Measurements from ENCODE around the gene EPHA1.

EPHA1 gene

DNA sequence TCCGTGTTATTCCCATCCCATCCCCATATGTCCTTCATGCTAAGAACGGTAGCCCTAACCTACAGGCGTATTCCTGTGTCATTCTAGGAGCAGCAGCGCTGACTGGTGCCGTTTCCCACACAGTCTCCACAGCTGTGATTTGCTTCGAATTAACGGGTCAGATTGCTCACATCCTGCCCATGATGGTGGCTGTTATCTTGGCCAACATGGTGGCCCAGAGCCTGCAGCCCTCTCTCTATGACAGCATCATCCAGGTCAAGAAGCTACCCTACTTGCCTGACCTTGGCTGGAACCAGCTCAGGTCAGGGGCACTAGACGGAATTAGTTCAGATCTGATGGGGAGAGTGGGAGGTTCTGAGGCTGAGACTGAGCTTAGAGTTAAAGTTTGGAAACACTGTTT, 66.8 kb downstream of the EPHA1 start:
- DNase-seq (ENCODE audit: low read depth): no peak
- TF ChIP-seq, protein P1, sequence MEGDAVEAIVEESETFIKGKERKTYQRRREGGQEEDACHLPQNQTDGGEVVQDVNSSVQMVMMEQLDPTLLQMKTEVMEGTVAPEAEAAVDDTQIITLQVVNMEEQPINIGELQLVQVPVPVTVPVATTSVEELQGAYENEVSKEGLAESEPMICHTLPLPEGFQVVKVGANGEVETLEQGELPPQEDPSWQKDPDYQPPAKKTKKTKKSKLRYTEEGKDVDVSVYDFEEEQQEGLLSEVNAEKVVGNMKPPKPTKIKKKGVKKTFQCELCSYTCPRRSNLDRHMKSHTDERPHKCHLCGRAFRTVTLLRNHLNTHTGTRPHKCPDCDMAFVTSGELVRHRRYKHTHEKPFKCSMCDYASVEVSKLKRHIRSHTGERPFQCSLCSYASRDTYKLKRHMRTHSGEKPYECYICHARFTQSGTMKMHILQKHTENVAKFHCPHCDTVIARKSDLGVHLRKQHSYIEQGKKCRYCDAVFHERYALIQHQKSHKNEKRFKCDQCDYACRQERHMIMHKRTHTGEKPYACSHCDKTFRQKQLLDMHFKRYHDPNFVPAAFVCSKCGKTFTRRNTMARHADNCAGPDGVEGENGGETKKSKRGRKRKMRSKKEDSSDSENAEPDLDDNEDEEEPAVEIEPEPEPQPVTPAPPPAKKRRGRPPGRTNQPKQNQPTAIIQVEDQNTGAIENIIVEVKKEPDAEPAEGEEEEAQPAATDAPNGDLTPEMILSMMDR (IDR thresholded peaks at IDR 0.05; ENCODE audit: low read length, missing control alignments): no peak
- H3K4me3 ChIP-seq (replicated peaks; ENCODE audit: low read depth, low read length): no peak overlapping the region

All from fibroblast of pulmonary artery (primary cell).